Nucleus accumbens (tissue), 56 donors: ENCODE data around the gene TMEM256.
A peak's percentile ranks its signal among the peaks of the same experiment; 100 is the strongest.

Experiments used
- DNase-seq, 56 donors: peaks; one replicate each; lab custom pipeline; 2025; lab: John Stamatoyannopoulos, UW

The TMEM256 gene

GRCh38 chr17:7403977-7404736 lies at the start of gene TMEM256:
Gene TMEM256, minus strand, starts transcription at chr17:7404097. Its CDS starts 13 bp downstream, at chr17:7404084.
- peak; percentile 95 to 100 (median 99) for DNase-seq

- no peak for DNase-seq
These were observed 44.6 kb upstream of the TMEM256 start for GRCh38 chr17:7448461-7448860.

GRCh38 chr17:7445619-7445968 lies 41.7 kb upstream of the TMEM256 start:
- DNase-seq: no peak

GRCh38 chr17:7444682-7445618 lies 41.1 kb upstream of the TMEM256 start, which contains the start of gene CHRNB1:
Gene CHRNB1, plus strand, starts transcription at chr17:7445061. Its CDS starts 67 bp downstream, at chr17:7445128.
- DNase-seq: peak in 46 of 56 donors; percentile 23 to 85 (median 55)

GRCh38 chr17:7443499-7444485 lies 39.9 kb upstream of the TMEM256 start:
- no peak for DNase-seq

GRCh38 chr17:7442142-7442541 lies 38.2 kb upstream of the TMEM256 start:
- no peak for DNase-seq

GRCh38 chr17:7441266-7441665 lies 37.4 kb upstream of the TMEM256 start:
- DNase-seq: no peak

GRCh38 chr17:7440834-7441195 lies 36.9 kb upstream of the TMEM256 start:
- peak in 16 of 56 donors; percentile 6 to 62 (median 30) for DNase-seq

- DNase-seq: peak in 19 of 56 donors; percentile 5 to 65 (median 31)
These were observed 36.4 kb upstream of the TMEM256 start for GRCh38 chr17:7440113-7440833.

GRCh38 chr17:7439462-7440112 lies 35.7 kb upstream of the TMEM256 start, which contains the start of gene FGF11:
Gene FGF11, plus strand, starts transcription at chr17:7439512. Its CDS starts 109 bp downstream, at chr17:7439621.
- no peak for DNase-seq

- no peak for DNase-seq
These were observed 35.0 kb upstream of the TMEM256 start for GRCh38 chr17:7438656-7439460.

GRCh38 chr17:7437950-7438614 lies 34.2 kb upstream of the TMEM256 start:
- DNase-seq: peak in 40 of 56 donors; percentile 14 to 72 (median 39)

GRCh38 chr17:7437369-7437863 lies 33.5 kb upstream of the TMEM256 start:
- DNase-seq: no peak

GRCh38 chr17:7436556-7437368 lies 32.9 kb upstream of the TMEM256 start:
- peak in 47 of 56 donors; percentile 26 to 83 (median 51) for DNase-seq

GRCh38 chr17:7435676-7436555 lies 32.0 kb upstream of the TMEM256 start:
- DNase-seq: peak in 2 of 56 donors; percentile 24 to 25
